Caco-2 (cell line): ENCODE data around the gene EHMT1. TPM values are rescaled to one million over a fixed set of nuclear protein-coding genes. Genes with fewer than 3 reads are reported as not detected.
"Not testable (repeated sequence)": the region's sequence is repeated elsewhere in the genome, so short reads cannot be mapped to it uniquely, and the experiment has no call there.

ENCODE experiments used
- BruUV-seq: library from RNA; stranded (reverse); fragments of 400-500 nt; replicated peaks from 2 replicates; lab custom pipeline; 2021; lab: Mats Ljungman, UMichigan
- CTCF ChIA-PET: fragments of 300-600 bp; sonication (Branson Sonifier 250); formaldehyde crosslinking; loops from one replicate; lab custom pipeline; 2022; ENCODE audit warnings: antibody characterized with exemption; lab: Charles Lee
- POLR2A ChIA-PET: fragments of 300-600 bp; sonication (Branson Sonifier 250); formaldehyde crosslinking; loops from one replicate; lab custom pipeline; 2022; ENCODE audit warnings: antibody characterized with exemption; lab: Charles Lee
- DNase-seq, 2 experiments: peaks; one replicate each; pipeline versions ENCODE4 v3.0.0 to v3.0.0-alpha.2; 2020 to 2022
- H3K27me3 ChIP-seq: replicated peaks from 2 replicates; pipeline ENCODE4 v1.6.0; 2011; ENCODE audit warnings: low read length; ENCODE audit not compliant: control insufficient read depth, insufficient read depth
- H3K36me3 ChIP-seq: 2 replicates; pipeline ENCODE4 v1.5.1; 2011; ENCODE audit warnings: low read length; ENCODE audit not compliant: control insufficient read depth, insufficient read depth
- H3K4me1 ChIP-seq: fragments of 250-450 bp; sonication (Bioruptor Pico); 2 replicates; pipeline ENCODE4 v1.5.1; 2020; ENCODE audit warnings: mild to moderate bottlenecking
- H3K4me3 ChIP-seq: 2 replicates; pipeline ENCODE4 v1.5.1; 2011; ENCODE audit warnings: low read depth, mild to moderate bottlenecking, control low read depth, low read length
- H3K9me3 ChIP-seq: fragments of 250-450 bp; sonication (Bioruptor Pico); 2 replicates; pipeline ENCODE4 v1.5.1; 2020; ENCODE audit warnings: mild to moderate bottlenecking, moderate library complexity
- H3K27ac Mint-ChIP-seq: one replicate; pipeline ENCODE4 v1.8.0; 2022; ENCODE audit warnings: mixed read lengths; ENCODE audit not compliant: unreplicated experiment
- H3K27me3 Mint-ChIP-seq: one replicate; pipeline ENCODE4 v1.8.0; 2022; ENCODE audit warnings: mixed read lengths; ENCODE audit not compliant: insufficient read depth, unreplicated experiment
- H3K36me3 Mint-ChIP-seq: one replicate; pipeline ENCODE4 v1.8.0; 2022; ENCODE audit warnings: mild to moderate bottlenecking, mixed read lengths; ENCODE audit not compliant: insufficient read depth, unreplicated experiment
- H3K4me1 Mint-ChIP-seq: one replicate; pipeline ENCODE4 v1.8.0; 2022; ENCODE audit warnings: low read depth, mixed read lengths; ENCODE audit not compliant: unreplicated experiment
- H3K4me3 Mint-ChIP-seq: one replicate; pipeline ENCODE4 v1.8.0; 2022; ENCODE audit warnings: mild to moderate bottlenecking, moderate library complexity, mixed read lengths; ENCODE audit not compliant: unreplicated experiment
- H3K9me3 Mint-ChIP-seq: one replicate; pipeline ENCODE4 v1.8.0; 2022; ENCODE audit warnings: mixed read lengths; ENCODE audit not compliant: unreplicated experiment
- intact Hi-C: fragments of 100-400 bp; cut with micrococcal nuclease; formaldehyde crosslinking; loops from one replicate; pipeline ENCODE4 v1.10.0; 2022; ENCODE audit not compliant: unreplicated experiment
- total RNA-seq: library from RNA; stranded (reverse); gene quantifications from 2 replicates; pipeline ENCODE4 v1.2.3, GENCODE V29; 2022
- TF ChIP-seq, protein P1 (sequence below), 2 experiments: fragments of 200-600 bp in 1 of 2; IDR thresholded peaks; 1 replicate in 1 of 2; 2 replicates in 1 of 2; pipeline versions ENCODE4 v1.5.1 to v1.8.0; 2011 to 2022; ENCODE audit warnings: antibody characterized with exemption in 1 of 2, control low read depth in 1 of 2, inconsistent platforms in 1 of 2, low read depth in 1 of 2, low read length in 1 of 2, mild to moderate bottlenecking in 1 of 2, moderate library complexity in 1 of 2; ENCODE audit not compliant: insufficient read depth in 1 of 2, severe bottlenecking in 1 of 2, unreplicated experiment in 1 of 2

The EHMT1 gene
- total RNA-seq, 1 experiment from 2014 or later, result 92.9 TPM

- H3K9me3 Mint-ChIP-seq, result peaks cover 18% of the 10 kb centered on the region
- ChIA-PET POLR2A (no interaction called here), CTCF (no interaction called here)
- no TSS peak for BruUV-seq
- H3K27me3 ChIP-seq, result no peaks in the 10 kb centered on the region
- TF ChIP-seq, protein P1, sequence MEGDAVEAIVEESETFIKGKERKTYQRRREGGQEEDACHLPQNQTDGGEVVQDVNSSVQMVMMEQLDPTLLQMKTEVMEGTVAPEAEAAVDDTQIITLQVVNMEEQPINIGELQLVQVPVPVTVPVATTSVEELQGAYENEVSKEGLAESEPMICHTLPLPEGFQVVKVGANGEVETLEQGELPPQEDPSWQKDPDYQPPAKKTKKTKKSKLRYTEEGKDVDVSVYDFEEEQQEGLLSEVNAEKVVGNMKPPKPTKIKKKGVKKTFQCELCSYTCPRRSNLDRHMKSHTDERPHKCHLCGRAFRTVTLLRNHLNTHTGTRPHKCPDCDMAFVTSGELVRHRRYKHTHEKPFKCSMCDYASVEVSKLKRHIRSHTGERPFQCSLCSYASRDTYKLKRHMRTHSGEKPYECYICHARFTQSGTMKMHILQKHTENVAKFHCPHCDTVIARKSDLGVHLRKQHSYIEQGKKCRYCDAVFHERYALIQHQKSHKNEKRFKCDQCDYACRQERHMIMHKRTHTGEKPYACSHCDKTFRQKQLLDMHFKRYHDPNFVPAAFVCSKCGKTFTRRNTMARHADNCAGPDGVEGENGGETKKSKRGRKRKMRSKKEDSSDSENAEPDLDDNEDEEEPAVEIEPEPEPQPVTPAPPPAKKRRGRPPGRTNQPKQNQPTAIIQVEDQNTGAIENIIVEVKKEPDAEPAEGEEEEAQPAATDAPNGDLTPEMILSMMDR (IDR thresholded peaks at IDR 0.05; ENCODE audit: insufficient read depth in 1 of 2, low read depth in 1 of 2, low read length in 1 of 2, severe bottlenecking in 1 of 2, unreplicated experiment in 1 of 2), result no peak
- no peak overlapping the region for H3K27ac Mint-ChIP-seq
- H3K36me3 ChIP-seq, result peaks cover 4% of the 10 kb centered on the region
- peaks cover 77% of the 10 kb centered on the region for H3K36me3 Mint-ChIP-seq
- intact Hi-C loops, result no loop called here
- no peaks in the 10 kb centered on the region for H3K4me1 ChIP-seq
- no peak overlapping the region for H3K4me3 Mint-ChIP-seq
- H3K27me3 Mint-ChIP-seq, result no peaks in the 10 kb centered on the region
- H3K4me3 ChIP-seq, result no peak overlapping the region
- no peaks in the 10 kb centered on the region for H3K4me1 Mint-ChIP-seq
- no peak for DNase-seq
- no peaks in the 10 kb centered on the region for H3K9me3 ChIP-seq
Measured at GRCh38 chr9:137724818-137725240, 106.0 kb downstream of the EHMT1 start.

GRCh38 chr9:137725598-137725997 lies 106.8 kb downstream of the EHMT1 start:
- DNase-seq, result no peak
- no peaks in the 10 kb centered on the region for H3K27me3 Mint-ChIP-seq
- no peaks in the 10 kb centered on the region for H3K27me3 ChIP-seq
- no peaks in the 10 kb centered on the region for H3K4me1 ChIP-seq
- H3K9me3 Mint-ChIP-seq, result peaks cover 18% of the 10 kb centered on the region
- H3K36me3 Mint-ChIP-seq, result peaks cover 76% of the 10 kb centered on the region
- no TSS peak for BruUV-seq
- no peak overlapping the region for H3K27ac Mint-ChIP-seq
- H3K4me3 Mint-ChIP-seq, result no peak overlapping the region
- no peaks in the 10 kb centered on the region for H3K9me3 ChIP-seq
- H3K4me3 ChIP-seq, result no peak overlapping the region
- H3K4me1 Mint-ChIP-seq, result no peaks in the 10 kb centered on the region
- TF ChIP-seq, protein P1 (IDR thresholded peaks at IDR 0.05; ENCODE audit: insufficient read depth in 1 of 2, low read depth in 1 of 2, low read length in 1 of 2, severe bottlenecking in 1 of 2, unreplicated experiment in 1 of 2), result no peak
- H3K36me3 ChIP-seq, result peaks cover 4% of the 10 kb centered on the region
- POLR2A ChIA-PET, result no interaction called here
- CTCF ChIA-PET, result no interaction called here
- intact Hi-C loops, result no loop called here

DNA sequence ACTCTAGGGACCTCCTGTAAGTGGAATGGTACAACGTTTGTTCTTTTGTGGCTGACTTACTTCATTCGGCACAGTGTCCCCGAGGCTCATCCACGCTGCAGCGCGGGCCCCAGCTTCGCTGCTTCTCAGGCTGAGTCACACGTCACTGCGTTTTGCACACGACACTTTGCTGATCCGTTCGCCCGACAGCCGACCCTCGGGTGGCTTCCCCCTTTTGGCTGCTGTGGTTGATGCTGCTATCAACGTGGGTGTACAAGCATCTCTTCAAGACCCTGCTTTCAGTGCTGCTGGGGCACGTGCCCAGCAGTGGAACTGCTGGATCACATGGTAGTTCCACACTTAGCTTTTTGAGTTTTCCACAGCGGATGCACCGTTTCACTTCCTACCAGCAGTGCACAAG lies 107.5 kb downstream of the EHMT1 start:
- intact Hi-C loops, H3K4me1 ChIP-seq, H3K27ac Mint-ChIP-seq, H3K9me3 ChIP-seq, H3K4me1 Mint-ChIP-seq, H3K27me3 Mint-ChIP-seq, POLR2A ChIA-PET, H3K27me3 ChIP-seq, DNase-seq, H3K36me3 ChIP-seq, CTCF ChIA-PET, H3K4me3 Mint-ChIP-seq, H3K4me3 ChIP-seq, BruUV-seq: not testable (repeated sequence)
- peaks cover 15% of the 10 kb centered on the region for H3K9me3 Mint-ChIP-seq
- H3K36me3 Mint-ChIP-seq, result peaks cover 74% of the 10 kb centered on the region

GRCh38 chr9:137726764-137727163 lies 108.0 kb downstream of the EHMT1 start:
- POLR2A ChIA-PET, result no interaction called here
- TF ChIP-seq, protein P1 (IDR thresholded peaks at IDR 0.05; ENCODE audit: insufficient read depth in 1 of 2, low read depth in 1 of 2, low read length in 1 of 2, severe bottlenecking in 1 of 2, unreplicated experiment in 1 of 2), result no peak
- DNase-seq, result no peak
- Mint-ChIP-seq H3K9me3 (peaks cover 10% of the 10 kb centered on the region), H3K4me3 (no peak overlapping the region), H3K27ac (no peak overlapping the region), H3K4me1 (no peaks in the 10 kb centered on the region), H3K36me3 (peaks cover 73% of the 10 kb centered on the region), H3K27me3 (no peaks in the 10 kb centered on the region)
- Histone ChIP-seq H3K36me3 (peaks cover 6% of the 10 kb centered on the region), H3K4me1 (no peaks in the 10 kb centered on the region), H3K4me3 (no peak overlapping the region), H3K9me3 (no peaks in the 10 kb centered on the region), H3K27me3 (no peaks in the 10 kb centered on the region)
- CTCF ChIA-PET, result no interaction called here
- intact Hi-C loops, result no loop called here
- BruUV-seq, result no TSS peak
